ES-I3 (cell line): ENCODE results near the gene SLC7A5.
"Not testable (repeated sequence)": the region's sequence is repeated elsewhere in the genome, so short reads cannot be mapped to it uniquely, and the experiment has no call there.

ENCODE experiments used
- H3K36me3 ChIP-seq: 2 replicates; pipeline ENCODE4 v1.6.1; 2013; ENCODE audit warnings: mild to moderate bottlenecking, low read length, control low read depth, moderate library complexity; ENCODE audit not compliant: insufficient read depth
- H3K4me1 ChIP-seq: 2 replicates; pipeline ENCODE4 v1.6.1; 2013; ENCODE audit warnings: mild to moderate bottlenecking, control low read depth, low read length; ENCODE audit not compliant: insufficient read depth
- H3K9ac ChIP-seq: 2 replicates; pipeline ENCODE4 v1.6.1; 2013; ENCODE audit warnings: low read depth, mild to moderate bottlenecking, low read length, moderate library complexity
- H3K9me3 ChIP-seq: 2 replicates; pipeline ENCODE4 v1.6.1; 2013; ENCODE audit warnings: mild to moderate bottlenecking, low read length, moderate library complexity; ENCODE audit not compliant: control insufficient read depth, insufficient read depth

SLC7A5 gene

DNA sequence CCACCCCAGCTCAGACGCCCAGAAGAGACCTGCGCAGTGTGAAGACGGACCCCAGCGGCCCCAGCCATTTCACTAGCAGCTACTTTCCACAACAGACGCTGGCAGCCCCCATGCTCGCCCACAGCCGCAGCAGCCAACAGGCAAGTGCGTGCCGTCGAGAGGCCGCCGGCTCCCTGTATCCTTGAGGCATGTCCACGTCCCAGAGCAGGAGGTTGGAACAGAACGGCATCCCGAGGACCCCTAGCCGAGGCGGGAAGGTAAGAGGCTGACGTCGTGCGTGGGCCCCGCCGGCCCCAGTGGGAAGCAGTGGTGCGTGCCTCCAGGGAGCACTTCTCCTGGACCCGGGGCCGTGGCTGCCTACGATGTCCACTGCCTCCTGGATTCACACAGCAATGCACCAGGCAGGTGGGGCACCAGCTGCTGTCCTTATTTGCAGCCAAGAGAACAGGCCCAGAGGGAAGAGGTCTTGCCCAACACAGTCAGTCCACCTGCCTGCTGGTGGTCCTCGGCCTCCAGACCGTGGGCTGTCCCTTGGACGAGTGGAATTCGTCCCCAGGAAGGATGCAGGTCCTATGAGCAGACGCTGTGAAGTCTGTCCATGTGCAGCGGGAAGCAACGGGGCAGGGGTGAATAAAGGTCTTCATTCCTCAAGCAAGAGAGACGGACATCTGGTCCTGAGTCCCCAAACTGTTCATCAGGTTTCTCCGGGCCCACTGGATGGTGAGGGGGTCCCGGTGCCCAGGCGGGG, 38.5 kb downstream of the SLC7A5 start:
- no peak overlapping the region for H3K9ac ChIP-seq
- H3K4me1 ChIP-seq = peaks cover 3% of the 10 kb centered on the region; the same call in 1 of the 2 replicates
- peaks cover 14% of the 10 kb centered on the region; the same call in 1 of the 2 replicates for H3K36me3 ChIP-seq
- no peaks in the 10 kb centered on the region for H3K9me3 ChIP-seq

DNA sequence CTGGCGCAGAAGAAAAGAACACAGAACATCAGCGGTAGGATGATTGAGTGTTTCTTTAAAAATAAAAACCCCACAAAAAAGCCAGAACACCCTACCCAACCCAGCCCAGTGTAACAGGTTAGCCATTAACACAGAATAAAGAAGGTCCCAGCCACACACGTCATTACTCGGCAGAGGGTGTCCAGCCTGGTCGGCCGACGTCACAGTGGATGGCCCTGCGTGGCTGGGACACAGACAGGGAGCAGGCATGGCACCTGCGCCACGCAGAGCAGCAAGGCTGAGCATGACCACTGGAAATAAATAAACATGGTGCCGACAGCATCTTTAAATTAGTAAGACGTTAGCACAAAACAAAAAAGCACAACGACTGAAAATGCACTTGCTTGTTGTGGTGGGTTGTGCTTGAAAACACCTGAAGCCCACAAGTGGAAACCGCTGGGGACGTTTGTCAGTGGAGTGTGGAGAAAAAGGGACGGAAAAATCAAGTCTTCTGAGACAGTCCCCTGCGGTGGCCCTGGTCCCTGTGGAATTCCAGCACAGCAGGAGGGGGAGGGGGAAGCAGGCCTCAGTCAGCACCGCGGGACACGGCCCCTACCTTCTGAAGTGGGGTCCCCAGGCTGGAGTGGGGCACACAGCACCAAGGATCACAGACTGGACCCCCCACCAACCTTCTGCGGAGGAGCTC, 39.2 kb downstream of the SLC7A5 start:
- H3K9ac ChIP-seq = no peak overlapping the region
- H3K4me1 ChIP-seq = peaks cover 7% of the 10 kb centered on the region; the same call in 1 of the 2 replicates
- peaks cover 14% of the 10 kb centered on the region; the same call in 1 of the 2 replicates for H3K36me3 ChIP-seq
- no peaks in the 10 kb centered on the region for H3K9me3 ChIP-seq

DNA sequence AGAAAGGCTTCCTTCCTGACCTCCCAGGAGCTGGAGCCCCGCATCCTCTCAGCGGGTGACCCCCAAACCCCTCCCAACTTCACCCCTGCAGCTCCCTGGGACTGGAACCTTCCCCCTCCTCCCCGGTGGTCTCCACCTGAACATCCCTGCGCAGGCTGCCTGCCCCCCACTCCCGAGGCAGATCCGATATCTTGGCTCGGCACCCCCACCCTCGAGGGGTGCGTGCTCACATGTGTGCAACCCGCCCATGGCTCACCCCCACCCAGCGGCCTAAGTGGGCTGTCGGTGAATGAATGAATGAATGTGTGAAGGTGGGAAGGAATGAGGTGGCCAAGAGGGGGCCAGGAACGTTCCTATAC, 39.7 kb downstream of the SLC7A5 start:
- Histone ChIP-seq H3K36me3 (peaks cover 14% of the 10 kb centered on the region; the same call in 1 of the 2 replicates), H3K9ac (no peak overlapping the region), H3K4me1 (peaks cover 11% of the 10 kb centered on the region), H3K9me3 (no peaks in the 10 kb centered on the region)

DNA sequence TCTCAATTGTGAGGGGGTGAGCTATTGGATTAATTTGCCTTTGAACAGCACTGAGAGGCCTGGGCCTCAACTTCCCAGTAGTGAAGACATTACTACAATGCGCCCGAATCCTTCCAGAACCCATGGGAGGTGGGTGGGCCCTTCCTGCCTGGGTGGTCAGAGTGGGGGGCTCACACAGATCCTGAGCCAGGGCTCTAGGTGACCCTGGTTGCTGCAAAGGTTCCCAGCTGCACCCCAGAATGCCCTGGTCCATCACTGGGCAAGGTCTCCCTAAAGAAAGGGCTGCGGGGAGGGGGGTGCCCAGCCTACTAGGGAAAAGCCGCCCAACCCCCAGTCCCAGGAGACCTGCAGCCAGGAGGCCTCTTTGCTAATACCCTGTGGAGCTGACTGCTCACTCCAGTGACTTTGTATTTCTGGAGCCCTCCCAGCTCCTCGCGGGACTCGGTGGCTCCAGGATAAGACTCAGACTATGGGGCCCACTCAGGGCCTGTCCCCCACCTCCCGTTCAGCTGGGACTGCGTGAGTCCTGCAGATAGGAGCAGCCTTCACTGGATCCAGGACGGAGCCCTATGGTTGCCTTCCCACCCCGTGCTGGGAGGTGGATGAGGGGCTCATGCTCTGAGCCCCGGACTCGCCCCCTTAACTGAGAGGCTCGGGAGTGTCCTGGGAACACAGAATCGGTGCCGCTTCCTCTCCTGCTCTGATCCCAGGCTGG, 40.2 kb downstream of the SLC7A5 start:
- Histone ChIP-seq H3K9ac (no peak overlapping the region), H3K36me3 (peaks cover 14% of the 10 kb centered on the region; the same call in 1 of the 2 replicates), H3K9me3 (no peaks in the 10 kb centered on the region), H3K4me1 (peaks cover 16% of the 10 kb centered on the region)

DNA sequence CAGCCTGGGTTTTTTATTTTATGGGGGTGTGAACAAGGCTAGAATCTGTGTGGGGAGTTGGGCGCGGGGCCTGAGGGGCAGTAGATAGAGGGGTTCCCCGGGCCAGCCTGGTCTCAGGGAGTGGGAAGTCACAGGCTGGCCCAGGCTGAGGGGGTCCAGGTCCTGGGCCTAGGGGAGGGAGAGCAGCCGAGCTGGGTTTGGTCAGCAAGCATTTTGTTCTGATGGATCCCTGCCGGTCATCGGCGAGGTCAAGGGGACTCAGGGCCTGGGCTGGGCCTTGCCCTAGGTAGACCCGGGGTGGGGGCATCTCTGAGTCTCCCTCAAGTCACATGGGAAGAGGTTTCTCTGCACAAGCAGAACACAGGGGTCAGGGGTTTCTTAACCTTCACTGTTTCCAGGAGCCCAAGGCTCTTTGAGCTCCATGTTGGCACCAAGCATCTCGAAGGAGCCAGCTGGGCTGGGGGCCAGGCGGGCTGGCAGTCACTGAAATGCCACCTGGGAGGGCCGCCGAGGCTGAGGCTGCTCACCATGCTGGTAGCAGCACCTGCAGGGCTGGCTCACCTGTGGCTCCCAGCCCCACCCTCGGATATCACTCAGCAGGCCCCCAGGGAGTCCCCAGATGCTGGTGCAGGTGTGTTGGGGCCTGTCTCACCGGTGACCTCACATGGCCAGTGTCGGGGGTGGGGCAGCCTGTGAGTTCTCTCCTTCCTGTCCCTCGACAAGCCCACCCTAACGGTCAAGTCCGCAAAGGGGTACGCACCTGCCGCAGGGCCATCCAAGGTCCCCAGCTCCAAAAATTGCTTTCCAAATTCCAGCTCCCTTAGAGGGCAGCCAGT, 41.0 kb downstream of the SLC7A5 start:
- no peak overlapping the region for H3K9ac ChIP-seq
- peaks cover 22% of the 10 kb centered on the region for H3K4me1 ChIP-seq
- H3K36me3 ChIP-seq = peaks cover 14% of the 10 kb centered on the region; the same call in 1 of the 2 replicates
- H3K9me3 ChIP-seq = no peaks in the 10 kb centered on the region

DNA sequence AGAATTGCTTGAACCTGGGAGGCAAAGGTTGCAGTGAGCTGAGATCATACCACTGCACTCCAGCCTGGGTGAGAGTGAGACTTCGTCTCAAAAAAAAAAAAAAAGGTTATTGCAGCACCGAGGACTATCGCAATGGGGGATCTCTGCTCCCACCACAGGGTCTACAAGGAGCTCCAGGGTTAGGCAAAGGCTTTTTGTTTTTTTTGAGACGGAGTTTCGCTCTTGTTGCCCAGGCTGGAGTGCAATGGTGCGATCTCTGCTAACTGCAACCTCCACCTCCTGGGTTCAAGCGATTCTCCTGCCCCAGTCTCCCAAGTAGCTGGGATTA, 41.8 kb downstream of the SLC7A5 start:
- Histone ChIP-seq H3K36me3 (peaks cover 11% of the 10 kb centered on the region; the same call in 1 of the 2 replicates), H3K4me1 (peaks cover 28% of the 10 kb centered on the region)
- not testable (repeated sequence) for H3K9me3 ChIP-seq, H3K9ac ChIP-seq

DNA sequence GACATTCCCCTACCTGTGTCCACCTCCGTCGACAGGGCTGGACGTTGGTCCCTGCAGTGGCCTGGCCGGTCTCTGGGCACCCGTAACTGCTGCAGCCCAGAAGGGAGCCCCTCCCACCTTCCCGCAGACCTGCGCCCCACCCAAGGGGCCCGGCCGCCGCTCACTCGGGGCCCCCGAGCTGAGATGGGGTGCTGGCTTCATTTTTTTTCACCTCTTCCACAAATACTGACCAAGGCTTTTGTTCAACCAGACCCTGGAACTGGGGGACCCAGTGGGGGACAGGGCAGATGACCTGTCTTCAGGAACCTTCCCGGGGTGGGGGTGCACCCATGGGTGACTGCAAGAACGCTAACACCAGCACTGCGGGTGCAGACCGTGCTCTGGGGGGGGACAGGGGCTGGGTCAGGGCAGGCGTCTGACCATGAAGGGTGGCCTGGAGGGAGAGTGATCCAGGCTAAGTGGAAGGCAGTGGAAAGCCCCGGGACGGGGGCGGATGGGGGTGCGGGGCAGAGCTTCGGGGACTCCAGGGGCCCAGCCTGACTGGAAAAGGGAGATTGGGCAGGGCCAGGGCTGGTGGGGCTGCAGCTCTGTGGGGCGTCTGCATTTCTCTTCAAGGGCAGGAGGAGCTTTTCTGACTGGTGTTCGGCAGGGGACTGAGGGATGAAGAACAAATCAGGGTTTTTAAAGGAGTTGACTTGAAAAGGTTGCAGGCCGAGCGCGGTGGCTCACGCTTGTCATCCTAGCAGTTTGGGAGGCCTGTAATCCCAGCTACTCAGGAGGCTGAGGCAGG, 42.3 kb downstream of the SLC7A5 start:
- Histone ChIP-seq H3K4me1 (peaks cover 28% of the 10 kb centered on the region), H3K36me3 (peaks cover 11% of the 10 kb centered on the region; the same call in 1 of the 2 replicates), H3K9me3 (no peaks in the 10 kb centered on the region), H3K9ac (no peak overlapping the region)

DNA sequence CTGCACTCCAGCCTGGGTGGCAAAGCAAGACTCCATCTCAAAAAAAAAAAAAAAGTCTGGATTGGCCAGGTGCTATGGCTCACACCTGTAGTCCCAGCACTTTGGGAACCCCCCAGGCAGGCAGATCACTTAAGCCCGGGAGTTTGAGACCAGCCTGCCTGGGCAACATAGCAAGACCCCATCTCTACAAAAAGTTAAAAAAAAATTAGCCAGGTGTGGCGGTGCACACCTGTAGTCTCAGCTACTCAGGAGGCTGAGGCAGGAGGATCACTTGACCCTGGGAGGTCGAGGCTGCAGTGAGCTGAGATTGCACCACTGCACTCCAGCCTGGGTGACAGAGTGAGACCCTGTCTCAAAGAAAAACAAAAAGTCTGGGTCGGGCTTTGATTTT, 42.9 kb downstream of the SLC7A5 start:
- H3K4me1 ChIP-seq = peaks cover 28% of the 10 kb centered on the region
- not testable (repeated sequence) for H3K36me3 ChIP-seq, H3K9ac ChIP-seq, H3K9me3 ChIP-seq

DNA sequence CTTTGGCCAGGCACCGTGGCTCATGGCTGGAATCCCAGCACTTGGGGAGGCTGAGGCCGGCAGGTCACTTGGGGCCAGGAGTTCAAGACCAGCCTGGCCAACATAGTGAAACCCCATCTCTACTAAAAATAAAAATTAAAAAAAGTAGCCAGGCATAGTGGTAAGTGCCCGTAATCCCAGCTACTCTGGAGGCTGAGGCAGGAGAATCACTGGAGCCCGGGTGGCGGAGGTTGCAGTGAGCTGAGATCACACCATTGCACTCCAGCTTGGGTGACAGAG, 43.5 kb downstream of the SLC7A5 start:
- peaks cover 26% of the 10 kb centered on the region for H3K4me1 ChIP-seq
- H3K9me3 ChIP-seq, H3K36me3 ChIP-seq, H3K9ac ChIP-seq: not testable (repeated sequence)

DNA sequence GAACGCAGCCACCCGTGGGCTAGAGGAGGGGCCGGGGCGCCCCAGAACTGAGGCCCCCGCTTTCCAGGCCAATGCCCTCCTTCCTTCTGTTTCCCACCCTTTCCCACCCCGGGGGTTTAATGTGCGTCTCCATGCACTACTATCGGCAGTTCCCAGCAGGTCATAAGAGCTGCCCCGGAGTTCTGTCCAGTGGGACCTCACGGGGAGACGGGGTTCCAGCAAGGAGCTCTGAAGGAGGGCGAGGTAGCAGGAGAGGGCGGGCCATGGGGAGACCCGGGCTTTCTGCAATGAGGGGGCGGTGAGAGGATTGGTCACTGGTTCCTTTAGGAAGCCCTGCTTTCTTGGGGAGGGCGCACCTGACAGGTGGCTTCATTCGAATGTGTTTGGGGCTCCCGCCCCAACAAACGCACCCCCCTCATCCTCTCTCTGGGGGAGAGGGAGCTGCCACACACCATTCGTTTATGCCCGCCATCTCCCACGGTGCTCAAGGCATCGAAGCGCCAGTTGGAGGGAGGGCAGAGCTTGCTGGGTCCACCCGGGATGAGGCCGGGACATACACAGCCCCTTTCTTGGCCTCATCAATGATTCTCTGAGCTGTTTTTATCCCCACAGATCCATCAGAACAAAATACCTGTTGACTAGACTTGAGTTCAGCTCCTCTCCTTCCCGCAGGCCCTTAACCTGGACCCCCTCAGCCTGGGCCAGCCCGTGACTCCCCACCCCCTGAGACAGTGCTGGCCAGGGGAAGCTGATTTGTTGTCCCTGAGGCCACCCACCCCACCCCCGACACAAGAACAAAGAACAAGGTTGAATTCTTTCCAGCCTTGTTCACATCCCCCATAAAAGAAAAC, 44.1 kb downstream of the SLC7A5 start:
- H3K9ac ChIP-seq = no peak overlapping the region
- peaks cover 7% of the 10 kb centered on the region; the same call in 1 of the 2 replicates for H3K36me3 ChIP-seq
- peaks cover 29% of the 10 kb centered on the region for H3K4me1 ChIP-seq
- no peaks in the 10 kb centered on the region for H3K9me3 ChIP-seq

DNA sequence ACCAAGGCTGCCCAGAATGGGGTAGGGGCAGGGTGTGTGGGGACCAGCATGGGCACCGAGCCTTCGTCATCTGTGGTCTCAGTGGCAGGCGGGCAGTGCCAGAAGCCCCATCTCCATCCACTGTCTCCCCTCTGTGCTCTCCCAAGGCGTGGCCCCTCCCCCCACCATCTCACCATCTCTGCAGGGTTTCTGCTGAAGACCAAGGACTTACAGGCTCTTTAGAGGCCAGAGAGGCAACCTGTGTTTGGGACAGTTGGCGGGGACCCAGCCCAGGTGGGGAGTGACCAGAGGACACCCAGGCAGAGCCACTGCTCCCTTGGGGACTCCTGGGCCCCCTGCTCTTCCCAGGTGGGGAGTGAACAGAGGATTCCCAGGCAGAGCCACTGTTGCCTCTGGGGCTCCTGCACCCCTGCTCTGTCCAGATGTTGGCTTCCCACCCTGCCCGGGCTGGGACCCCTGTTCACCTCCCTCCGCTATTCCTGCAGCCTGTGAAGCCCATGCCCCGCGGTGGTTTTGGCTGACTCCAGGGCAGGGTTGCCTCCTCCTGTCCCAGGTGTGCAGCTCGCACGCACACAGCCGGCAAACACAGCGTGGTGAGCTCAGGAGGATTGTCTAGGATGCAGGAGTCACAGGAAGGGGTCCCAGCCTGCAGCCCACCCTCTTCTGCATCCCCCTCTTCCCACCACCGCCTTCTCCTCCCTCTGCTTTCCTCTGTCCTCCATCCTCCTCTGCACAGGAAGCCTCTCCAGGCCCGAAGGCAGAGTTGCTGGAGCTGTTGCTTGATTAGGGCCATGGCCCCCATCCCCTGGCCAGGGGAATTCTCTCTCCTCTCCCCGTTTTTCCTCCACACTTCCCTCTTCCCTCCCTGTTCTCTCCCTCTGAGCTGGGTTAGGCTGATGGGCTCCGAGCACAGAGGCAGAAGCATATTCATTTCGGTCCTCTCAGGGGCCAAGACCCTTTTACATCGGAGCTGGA, 45.0 kb downstream of the SLC7A5 start:
- Histone ChIP-seq H3K9me3 (no peaks in the 10 kb centered on the region), H3K4me1 (peaks cover 35% of the 10 kb centered on the region), H3K36me3 (0 out of 2 replicates have a peak, but pooled peaks cover 2% of the 10 kb centered on the region), H3K9ac (no peak overlapping the region)
